ENCODE data around the gene TCAIM. TPM values are rescaled to one million over a fixed set of nuclear protein-coding genes. Genes with fewer than 3 reads are reported as not detected.

The TCAIM gene
- total and polyA plus RNA-seq, 2 experiments from 2014 or later, result 10.3 to 26.0 TPM

- Histone ChIP-seq H3K27me3 (ENCODE audit: insufficient read depth) (no peaks in the 10 kb centered on the region), H4K20me1 (replicated peaks; ENCODE audit: insufficient read depth) (no peaks in the 10 kb centered on the region), H3K4me1 (ENCODE audit: insufficient read depth) (no peaks in the 10 kb centered on the region), H3F3A (replicated peaks; ENCODE audit: low read depth) (no peaks in the 10 kb centered on the region), H3K36me3 (ENCODE audit: insufficient read depth) (peaks cover 12% of the 10 kb centered on the region), H3K9me2 (ENCODE audit: insufficient read depth) (no peaks in the 10 kb centered on the region), H3K27ac (ENCODE audit: low read depth) (no peak overlapping the region), H3K4me2 (no peak overlapping the region), H2AFZ (no peak overlapping the region), H3K79me2 (replicated peaks; ENCODE audit: insufficient read depth) (no peaks in the 10 kb centered on the region), H3K4me3 (no peak overlapping the region)
- Mint-ChIP-seq H3K27me3 (ENCODE audit: insufficient read depth, low read depth, poor library complexity) (peaks cover 5% of the 10 kb centered on the region), H3K4me1 (no peaks in the 10 kb centered on the region), H3K4me3 (no peak overlapping the region), H3K9me3 (no peaks in the 10 kb centered on the region), H3K36me3 (ENCODE audit: low read depth) (peaks cover 41% of the 10 kb centered on the region), H3K27ac (no peak overlapping the region; the same call in 1 of the 2 replicates)
- TF ChIP-seq, protein P1, sequence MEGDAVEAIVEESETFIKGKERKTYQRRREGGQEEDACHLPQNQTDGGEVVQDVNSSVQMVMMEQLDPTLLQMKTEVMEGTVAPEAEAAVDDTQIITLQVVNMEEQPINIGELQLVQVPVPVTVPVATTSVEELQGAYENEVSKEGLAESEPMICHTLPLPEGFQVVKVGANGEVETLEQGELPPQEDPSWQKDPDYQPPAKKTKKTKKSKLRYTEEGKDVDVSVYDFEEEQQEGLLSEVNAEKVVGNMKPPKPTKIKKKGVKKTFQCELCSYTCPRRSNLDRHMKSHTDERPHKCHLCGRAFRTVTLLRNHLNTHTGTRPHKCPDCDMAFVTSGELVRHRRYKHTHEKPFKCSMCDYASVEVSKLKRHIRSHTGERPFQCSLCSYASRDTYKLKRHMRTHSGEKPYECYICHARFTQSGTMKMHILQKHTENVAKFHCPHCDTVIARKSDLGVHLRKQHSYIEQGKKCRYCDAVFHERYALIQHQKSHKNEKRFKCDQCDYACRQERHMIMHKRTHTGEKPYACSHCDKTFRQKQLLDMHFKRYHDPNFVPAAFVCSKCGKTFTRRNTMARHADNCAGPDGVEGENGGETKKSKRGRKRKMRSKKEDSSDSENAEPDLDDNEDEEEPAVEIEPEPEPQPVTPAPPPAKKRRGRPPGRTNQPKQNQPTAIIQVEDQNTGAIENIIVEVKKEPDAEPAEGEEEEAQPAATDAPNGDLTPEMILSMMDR (conservative IDR thresholded peaks at IDR 0.05; ENCODE audit: low read depth in 2 of 2), result no peak
- no peak for DNase-seq (ENCODE audit: low spot score)
- no peak for ATAC-seq
These were observed 104.2 kb downstream of the TCAIM start for GRCh38 chr3:44442596-44443309.

DNA sequence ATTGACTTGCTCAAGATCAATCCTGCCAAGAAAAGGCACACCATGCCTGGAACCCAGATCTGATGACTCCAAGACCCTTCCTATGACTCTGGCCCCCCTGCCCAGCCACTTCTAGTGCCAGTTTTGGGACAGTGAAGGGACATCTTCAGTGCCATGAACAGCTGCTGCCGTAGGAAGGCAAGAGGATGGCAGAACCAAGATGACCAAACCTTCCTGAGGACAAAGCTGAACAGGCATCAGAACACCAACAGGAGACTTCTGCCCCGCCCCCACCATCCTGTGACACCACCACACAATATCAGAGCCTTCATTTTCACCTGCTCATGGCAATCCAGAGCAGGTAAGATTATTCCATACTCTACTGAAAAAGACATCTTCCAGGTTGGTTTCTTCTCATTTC, 105.9 kb downstream of the TCAIM start:
- ATAC-seq, result no peak
- Mint-ChIP-seq H3K9me3 (no peaks in the 10 kb centered on the region), H3K4me3 (no peak overlapping the region), H3K27ac (no peak overlapping the region), H3K36me3 (ENCODE audit: low read depth) (peaks cover 54% of the 10 kb centered on the region), H3K27me3 (ENCODE audit: insufficient read depth, low read depth, poor library complexity) (peaks cover 5% of the 10 kb centered on the region), H3K4me1 (no peaks in the 10 kb centered on the region)
- no peaks in the 10 kb centered on the region for H4K20me1 ChIP-seq (replicated peaks; ENCODE audit: insufficient read depth)
- DNase-seq (ENCODE audit: low spot score), result no peak
- TF ChIP-seq POLR2AphosphoS5 (IDR thresholded peaks at IDR 0.05; ENCODE audit: low read depth) (no peak), STAT1 (IDR thresholded peaks at IDR 0.05; ENCODE audit: unreplicated experiment) (no peak), NANOG (IDR thresholded peaks at IDR 0.05; ENCODE audit: borderline replicate concordance) (no peak), ETS1 (IDR thresholded peaks at IDR 0.05) (no peak), ZNF114 (CRISPR knock-in tag; IDR thresholded peaks at IDR 0.05) (no peak), CREB1 (CRISPR knock-in tag; IDR thresholded peaks at IDR 0.05; ENCODE audit: low read depth) (no peak)
- TF ChIP-seq, protein P2, sequence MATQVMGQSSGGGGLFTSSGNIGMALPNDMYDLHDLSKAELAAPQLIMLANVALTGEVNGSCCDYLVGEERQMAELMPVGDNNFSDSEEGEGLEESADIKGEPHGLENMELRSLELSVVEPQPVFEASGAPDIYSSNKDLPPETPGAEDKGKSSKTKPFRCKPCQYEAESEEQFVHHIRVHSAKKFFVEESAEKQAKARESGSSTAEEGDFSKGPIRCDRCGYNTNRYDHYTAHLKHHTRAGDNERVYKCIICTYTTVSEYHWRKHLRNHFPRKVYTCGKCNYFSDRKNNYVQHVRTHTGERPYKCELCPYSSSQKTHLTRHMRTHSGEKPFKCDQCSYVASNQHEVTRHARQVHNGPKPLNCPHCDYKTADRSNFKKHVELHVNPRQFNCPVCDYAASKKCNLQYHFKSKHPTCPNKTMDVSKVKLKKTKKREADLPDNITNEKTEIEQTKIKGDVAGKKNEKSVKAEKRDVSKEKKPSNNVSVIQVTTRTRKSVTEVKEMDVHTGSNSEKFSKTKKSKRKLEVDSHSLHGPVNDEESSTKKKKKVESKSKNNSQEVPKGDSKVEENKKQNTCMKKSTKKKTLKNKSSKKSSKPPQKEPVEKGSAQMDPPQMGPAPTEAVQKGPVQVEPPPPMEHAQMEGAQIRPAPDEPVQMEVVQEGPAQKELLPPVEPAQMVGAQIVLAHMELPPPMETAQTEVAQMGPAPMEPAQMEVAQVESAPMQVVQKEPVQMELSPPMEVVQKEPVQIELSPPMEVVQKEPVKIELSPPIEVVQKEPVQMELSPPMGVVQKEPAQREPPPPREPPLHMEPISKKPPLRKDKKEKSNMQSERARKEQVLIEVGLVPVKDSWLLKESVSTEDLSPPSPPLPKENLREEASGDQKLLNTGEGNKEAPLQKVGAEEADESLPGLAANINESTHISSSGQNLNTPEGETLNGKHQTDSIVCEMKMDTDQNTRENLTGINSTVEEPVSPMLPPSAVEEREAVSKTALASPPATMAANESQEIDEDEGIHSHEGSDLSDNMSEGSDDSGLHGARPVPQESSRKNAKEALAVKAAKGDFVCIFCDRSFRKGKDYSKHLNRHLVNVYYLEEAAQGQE (IDR thresholded peaks at IDR 0.05; ENCODE audit: unreplicated experiment), result no peak
- no peak overlapping the region for H3K27ac ChIP-seq (ENCODE audit: low read depth)
- H3K36me3 ChIP-seq (ENCODE audit: insufficient read depth), result peaks cover 22% of the 10 kb centered on the region
- H3K79me2 ChIP-seq (replicated peaks; ENCODE audit: insufficient read depth), result no peaks in the 10 kb centered on the region
- no peak overlapping the region for H3K4me2 ChIP-seq
- no peak overlapping the region for H2AFZ ChIP-seq
- H3F3A ChIP-seq (replicated peaks; ENCODE audit: low read depth), result no peaks in the 10 kb centered on the region
- H3K4me1 ChIP-seq (ENCODE audit: insufficient read depth), result no peaks in the 10 kb centered on the region
- H3K9me2 ChIP-seq (ENCODE audit: insufficient read depth), result no peaks in the 10 kb centered on the region
- no peak overlapping the region for H3K4me3 ChIP-seq
- H3K27me3 ChIP-seq (ENCODE audit: insufficient read depth), result no peaks in the 10 kb centered on the region

Data from GM23338 (cell line).